GM19372 (cell line): ENCODE data around the gene SLC47A2.
"Not testable (repeated sequence)": the region's sequence is repeated elsewhere in the genome, so short reads cannot be mapped to it uniquely, and the experiment has no call there.

Experiments
- ATAC-seq: cut with Tn5 transposase; IDR thresholded peaks from one replicate; pipeline ENCODE4 v1.9.1; 2021; ENCODE audit warnings: mild to moderate bottlenecking, low read depth, moderate library complexity; ENCODE audit not compliant: unreplicated experiment

SLC47A2 gene

DNA sequence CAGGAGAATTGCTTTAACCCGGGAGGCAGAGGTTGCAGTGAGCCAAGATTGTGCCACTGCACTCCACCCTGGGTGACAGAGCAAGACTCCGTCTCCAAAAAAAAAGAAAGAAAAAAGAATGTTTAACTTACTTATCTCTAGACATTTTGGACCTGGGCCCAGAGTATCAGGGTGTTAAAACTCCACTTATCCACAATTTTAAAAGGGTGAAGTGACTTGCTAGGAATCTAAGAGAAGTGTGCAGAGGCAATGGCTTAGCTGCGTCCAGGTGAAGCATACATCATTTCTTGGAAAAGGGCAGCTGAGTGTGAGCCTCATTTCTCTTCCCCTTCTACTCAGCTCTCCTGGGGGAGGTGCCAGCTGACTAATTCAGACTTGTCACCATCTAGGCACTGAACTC, 42.8 kb downstream of the SLC47A2 start:
- no peak for ATAC-seq

DNA sequence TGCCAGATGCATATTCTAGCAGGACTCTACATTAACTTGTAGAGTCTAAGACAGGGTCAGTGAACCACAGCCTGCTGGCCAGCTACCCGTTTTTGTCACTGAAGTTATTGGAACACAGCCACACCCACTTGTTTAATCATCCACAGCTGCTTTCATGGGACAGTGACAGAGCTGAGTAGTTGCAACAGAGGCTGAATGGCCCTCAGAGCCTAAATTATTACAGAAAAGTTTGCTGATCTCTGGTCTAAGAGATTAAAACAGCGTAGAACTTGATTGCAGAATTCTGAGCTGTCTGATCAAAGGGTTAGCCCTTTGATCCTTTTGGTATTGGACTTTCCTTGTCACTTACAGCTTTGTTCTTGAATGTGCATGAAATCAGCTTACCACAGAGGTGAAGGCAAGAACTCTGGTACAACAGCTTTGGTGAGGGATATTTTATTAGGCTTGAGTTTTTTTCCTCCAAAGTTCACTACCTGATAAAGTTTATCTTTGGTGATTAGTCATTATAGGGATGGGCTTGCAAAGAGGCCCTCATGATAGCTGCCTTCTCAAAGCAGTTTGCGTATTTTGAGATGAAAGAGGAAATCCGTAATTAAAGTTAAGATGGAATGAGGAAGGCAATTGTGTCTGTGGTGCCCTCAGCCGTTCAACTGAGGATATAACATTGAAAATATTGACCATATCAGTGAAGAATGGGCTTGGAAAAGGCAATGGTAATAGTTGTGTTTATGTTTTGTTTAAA, 44.2 kb downstream of the SLC47A2 start:
- no peak for ATAC-seq

DNA sequence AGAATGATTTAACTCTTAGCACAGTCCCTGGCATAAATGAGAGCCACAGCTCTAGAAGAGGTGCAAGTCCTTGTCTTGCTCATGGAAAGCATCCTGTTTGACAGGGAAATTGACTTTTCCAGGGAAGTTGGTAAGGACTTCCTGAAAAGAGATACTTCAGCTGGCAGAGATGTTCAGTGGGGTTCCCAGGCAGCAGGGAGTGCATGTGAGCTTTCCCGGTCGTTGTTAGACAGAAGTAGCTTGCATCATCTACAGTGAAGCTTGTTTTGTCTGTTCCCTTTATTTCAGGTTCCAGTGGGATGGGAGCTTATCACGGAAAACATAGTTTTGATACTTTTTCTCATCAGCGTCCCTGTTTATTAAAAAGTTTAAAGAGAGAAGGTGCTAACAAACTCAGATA, 45.0 kb downstream of the SLC47A2 start:
- no peak for ATAC-seq

- ATAC-seq = no peak
Observed at GRCh38 chr17:19670908-19671307, 45.5 kb downstream of the SLC47A2 start.

- ATAC-seq = not testable (repeated sequence)
Observed at GRCh38 chr17:19669680-19670079, 46.7 kb downstream of the SLC47A2 start.

- ATAC-seq = no peak
Observed at GRCh38 chr17:19664821-19665181, 51.6 kb downstream of the SLC47A2 start.

- ATAC-seq = no peak
Observed at GRCh38 chr17:19664136-19664820, 52.1 kb downstream of the SLC47A2 start.

- ATAC-seq = no peak
Observed at GRCh38 chr17:19663097-19663496, 53.3 kb downstream of the SLC47A2 start.

- no peak for ATAC-seq
Observed at GRCh38 chr17:19661121-19661520, 55.3 kb downstream of the SLC47A2 start.

- ATAC-seq = no peak
Observed at GRCh38 chr17:19660219-19660870, 56.0 kb downstream of the SLC47A2 start.

- ATAC-seq = no peak
Observed at GRCh38 chr17:19659366-19660177, 56.8 kb downstream of the SLC47A2 start.

GRCh38 chr17:19656851-19657581, 59.4 kb downstream of the SLC47A2 start:
- ATAC-seq = no peak

GRCh38 chr17:19656336-19656735, 60.0 kb downstream of the SLC47A2 start:
- no peak for ATAC-seq

- no peak for ATAC-seq
Observed at GRCh38 chr17:19654896-19655295, 61.5 kb downstream of the SLC47A2 start.

- no peak for ATAC-seq
Observed at GRCh38 chr17:19654342-19654886, 62.0 kb downstream of the SLC47A2 start.

DNA sequence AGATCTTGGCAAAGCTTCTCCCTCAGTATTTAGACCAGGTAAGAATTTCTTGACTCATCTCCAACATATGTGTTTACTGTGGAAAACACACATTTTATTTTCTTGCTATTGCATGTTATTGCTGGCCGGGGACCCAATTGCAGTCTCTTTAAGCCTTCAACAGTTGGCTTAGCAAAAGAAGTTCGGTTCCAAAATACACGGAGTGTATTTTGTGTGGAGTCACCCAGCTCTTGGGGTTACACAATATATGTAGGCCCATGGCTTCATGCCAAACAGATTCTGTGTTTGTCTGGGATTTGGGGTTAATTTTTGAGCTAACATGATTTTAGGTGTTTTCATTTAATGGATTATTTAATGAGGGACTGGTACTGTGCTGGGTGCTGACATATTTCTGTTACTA, 63.8 kb downstream of the SLC47A2 start:
- no peak for ATAC-seq

DNA sequence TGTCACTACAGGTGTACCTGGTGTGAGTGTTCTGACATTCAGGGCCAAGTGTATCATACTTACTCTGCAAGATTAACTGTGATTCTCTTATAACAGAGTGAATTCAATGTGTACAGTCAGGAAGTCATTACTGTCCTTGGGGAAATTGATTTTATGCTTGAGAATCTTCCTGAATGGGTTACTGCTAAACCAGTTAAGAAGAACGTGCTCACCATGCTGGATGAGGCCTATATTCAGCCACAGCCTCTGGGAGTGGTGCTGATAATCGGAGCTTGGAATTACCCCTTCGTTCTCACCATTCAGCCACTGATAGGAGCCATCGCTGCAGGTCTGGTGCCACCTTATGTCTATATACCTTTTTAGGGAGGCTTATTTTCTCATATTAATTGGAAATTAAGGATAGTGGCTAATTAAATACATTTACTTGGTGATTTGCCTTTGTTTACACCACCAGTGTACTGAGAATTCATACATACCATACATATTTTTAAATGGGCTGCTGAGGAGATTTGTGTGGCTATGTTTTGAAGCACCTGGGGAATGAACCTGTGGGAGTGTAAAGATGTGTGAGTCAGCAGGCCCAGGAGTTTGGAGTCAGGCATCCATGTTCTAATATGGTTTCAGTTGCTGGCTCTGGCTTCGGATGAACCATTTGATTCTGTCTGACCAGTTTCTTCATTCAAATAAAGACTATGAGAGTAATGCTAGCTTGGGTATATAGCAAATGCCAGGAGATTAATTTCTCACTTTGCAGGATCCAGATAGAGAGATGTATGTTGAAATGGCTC, 64.7 kb downstream of the SLC47A2 start:
- ATAC-seq = no peak

- no peak for ATAC-seq
Observed at GRCh38 chr17:19650826-19651225, 65.6 kb downstream of the SLC47A2 start.

DNA sequence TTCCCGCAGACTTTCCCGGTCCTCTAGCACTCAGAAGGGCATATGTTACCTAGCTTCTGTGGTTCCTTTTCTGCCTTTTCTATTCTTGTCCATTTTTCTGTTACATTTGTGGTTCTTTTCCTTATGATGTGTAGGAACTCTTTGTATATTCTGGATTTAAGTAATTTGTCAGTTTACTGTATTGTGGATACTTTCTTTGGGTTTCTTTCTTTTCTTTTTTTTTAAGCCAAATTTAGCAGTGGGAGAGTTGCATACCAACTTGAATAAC, 67.2 kb downstream of the SLC47A2 start:
- no peak for ATAC-seq
